ENCODE results near the gene RAB4A. TPM values are rescaled to one million over a fixed set of nuclear protein-coding genes. Genes with fewer than 3 reads are reported as not detected.

Gene RAB4A
- total and polyA plus RNA-seq, 2 of the 4 experiments (the other 2 are of a cell fraction): 25.6 to 26.2 TPM

DNA sequence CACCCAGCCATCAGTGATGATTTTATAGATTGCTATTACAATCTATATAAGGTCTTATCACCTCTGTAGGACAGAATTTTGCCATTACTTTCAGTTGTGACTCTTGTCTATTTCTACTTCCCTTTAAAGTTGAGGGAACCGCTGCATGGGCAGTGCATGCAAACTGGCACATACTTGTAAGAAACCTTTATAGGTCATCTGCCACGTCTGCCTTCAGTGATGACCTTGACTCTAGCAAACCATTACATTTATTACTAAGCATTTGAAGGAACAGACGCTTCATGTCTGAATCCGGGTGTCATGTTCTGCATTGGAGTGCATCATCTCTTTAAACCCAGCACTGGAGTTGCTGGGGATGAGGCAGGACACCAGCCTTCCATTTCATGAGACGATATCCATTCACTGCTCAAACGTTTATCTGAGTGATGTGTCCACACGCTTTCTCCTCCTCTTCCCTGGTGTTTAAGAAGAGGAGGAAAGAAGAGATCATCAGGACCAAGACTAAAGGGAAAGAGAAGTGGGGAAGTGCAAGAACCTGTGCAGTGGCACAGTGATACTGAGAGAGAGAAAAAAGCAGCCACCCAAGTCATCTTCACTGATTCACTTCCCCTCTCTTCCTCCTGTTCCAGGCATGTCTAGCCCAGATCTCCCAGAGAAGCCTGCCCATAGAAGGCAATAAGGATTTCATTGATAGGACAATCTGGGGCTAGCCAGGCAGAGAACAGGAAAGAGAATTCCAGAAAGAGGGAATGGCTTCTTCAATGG is 57.9 kb downstream of the RAB4A start:
- ATAC-seq (ENCODE audit: low read depth) (no peak), DNase-seq (no peak)
- H2AK9ac ChIP-seq (replicated peaks; ENCODE audit: low read depth, low read length, poor library complexity): no peak overlapping the region
- H4K5ac ChIP-seq (ENCODE audit: low read depth, low read length): no peak overlapping the region
- no peak overlapping the region for H3K56ac ChIP-seq (ENCODE audit: extremely low read depth, insufficient read depth, low read length)
- H3K9me3 ChIP-seq (ENCODE audit: control insufficient read depth, insufficient read depth, low read length): no peaks in the 10 kb centered on the region
- intact Hi-C loops (cut with micrococcal nuclease) (no loop called here), in situ Hi-C loops (cut with MboI; ENCODE audit: low sequenced_read_pairs) (no loop called here), dilution Hi-C loops (cut with HindIII; ENCODE audit: low sequenced_read_pairs, unreplicated experiment) (no loop called here)
- ChIA-PET CTCF (no interaction called here), POLR2A (ENCODE audit: unreplicated experiment) (no interaction called here)
- H2BK20ac ChIP-seq (ENCODE audit: low read depth, low read length): no peak overlapping the region
- no peak overlapping the region for H3K4me3 ChIP-seq (ENCODE audit: insufficient read depth, low read depth, low read length)
- no peak overlapping the region for H3K27ac ChIP-seq (ENCODE audit: insufficient read depth, low read length)
- H2AFZ ChIP-seq (replicated peaks; ENCODE audit: low read length, poor library complexity): no peak overlapping the region
- H3K79me1 ChIP-seq (ENCODE audit: low read depth in 1 of 2, low read length in 2 of 2): peaks cover 5 to 8% of the 10 kb centered on the region in 2 experiments; a peak in 3 of 4 replicates
- no peak overlapping the region for H4K91ac ChIP-seq (ENCODE audit: insufficient read depth, low read depth, low read length)
- no peak overlapping the region for H3K14ac ChIP-seq (replicated peaks; ENCODE audit: low read depth, low read length)
- H4K20me1 ChIP-seq (ENCODE audit: insufficient read depth, low read length): no peaks in the 10 kb centered on the region
- H3K36me3 ChIP-seq (ENCODE audit: control insufficient read depth, insufficient read depth, low read length): peaks cover 8% of the 10 kb centered on the region
- H3K4me1 ChIP-seq (ENCODE audit: control insufficient read depth, insufficient read depth, low read length): peaks cover 2% of the 10 kb centered on the region; the same call in 1 of the 2 replicates
- no peak overlapping the region for H3K4ac ChIP-seq (ENCODE audit: low read depth, low read length)
- no peak overlapping the region for H2BK5ac ChIP-seq (ENCODE audit: low read depth, low read length, poor library complexity, severe bottlenecking)
- H3K9me1 ChIP-seq (ENCODE audit: insufficient read depth, low read length): no peaks in the 10 kb centered on the region
- H4K8ac ChIP-seq (ENCODE audit: low read depth in 2 of 2, low read length in 2 of 2): no peak overlapping the region
- no TSS peak for BruUV-seq (replicated peaks)
- H3K9ac ChIP-seq (ENCODE audit: low read depth, low read length): no peak overlapping the region
- no peak for TF ChIP-seq MAFK (IDR thresholded peaks at IDR 0.05; ENCODE audit: low read depth, low read length)
- no peak for TF ChIP-seq POLR2A (IDR thresholded peaks at IDR 0.05; ENCODE audit: low read depth, low read length)
- no peak for TF ChIP-seq RAD21 (IDR thresholded peaks at IDR 0.05; ENCODE audit: low read length)
- TF ChIP-seq RCOR1 (IDR thresholded peaks at IDR 0.05; ENCODE audit: insufficient replicate concordance, low read length): no peak
- no peak for TF ChIP-seq CHD1 (IDR thresholded peaks at IDR 0.05; ENCODE audit: low read depth, low read length)
- TF ChIP-seq, protein P1, sequence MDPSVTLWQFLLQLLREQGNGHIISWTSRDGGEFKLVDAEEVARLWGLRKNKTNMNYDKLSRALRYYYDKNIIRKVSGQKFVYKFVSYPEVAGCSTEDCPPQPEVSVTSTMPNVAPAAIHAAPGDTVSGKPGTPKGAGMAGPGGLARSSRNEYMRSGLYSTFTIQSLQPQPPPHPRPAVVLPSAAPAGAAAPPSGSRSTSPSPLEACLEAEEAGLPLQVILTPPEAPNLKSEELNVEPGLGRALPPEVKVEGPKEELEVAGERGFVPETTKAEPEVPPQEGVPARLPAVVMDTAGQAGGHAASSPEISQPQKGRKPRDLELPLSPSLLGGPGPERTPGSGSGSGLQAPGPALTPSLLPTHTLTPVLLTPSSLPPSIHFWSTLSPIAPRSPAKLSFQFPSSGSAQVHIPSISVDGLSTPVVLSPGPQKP (IDR thresholded peaks at IDR 0.05; ENCODE audit: borderline replicate concordance, low read depth, low read length): no peak
- no peak for TF ChIP-seq SMC3 (IDR thresholded peaks at IDR 0.05; ENCODE audit: low read depth, low read length)
- no peak for TF ChIP-seq MXI1 (IDR thresholded peaks at IDR 0.05; ENCODE audit: borderline replicate concordance, low read depth, low read length)
- TF ChIP-seq RFX5 (IDR thresholded peaks at IDR 0.05; ENCODE audit: low read depth, low read length): no peak
- TF ChIP-seq, protein P2, sequence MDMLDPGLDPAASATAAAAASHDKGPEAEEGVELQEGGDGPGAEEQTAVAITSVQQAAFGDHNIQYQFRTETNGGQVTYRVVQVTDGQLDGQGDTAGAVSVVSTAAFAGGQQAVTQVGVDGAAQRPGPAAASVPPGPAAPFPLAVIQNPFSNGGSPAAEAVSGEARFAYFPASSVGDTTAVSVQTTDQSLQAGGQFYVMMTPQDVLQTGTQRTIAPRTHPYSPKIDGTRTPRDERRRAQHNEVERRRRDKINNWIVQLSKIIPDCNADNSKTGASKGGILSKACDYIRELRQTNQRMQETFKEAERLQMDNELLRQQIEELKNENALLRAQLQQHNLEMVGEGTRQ (IDR thresholded peaks at IDR 0.05; ENCODE audit: low read depth, low read length): no peak
- TF ChIP-seq FOS (IDR thresholded peaks at IDR 0.05; ENCODE audit: low read depth, low read length): no peak
- TF ChIP-seq NFE2L2 (IDR thresholded peaks at IDR 0.05; ENCODE audit: low read depth, low read length): no peak
- no peak for TF ChIP-seq BHLHE40 (IDR thresholded peaks at IDR 0.05; ENCODE audit: low read depth, low read length)
- TF ChIP-seq, protein P3, sequence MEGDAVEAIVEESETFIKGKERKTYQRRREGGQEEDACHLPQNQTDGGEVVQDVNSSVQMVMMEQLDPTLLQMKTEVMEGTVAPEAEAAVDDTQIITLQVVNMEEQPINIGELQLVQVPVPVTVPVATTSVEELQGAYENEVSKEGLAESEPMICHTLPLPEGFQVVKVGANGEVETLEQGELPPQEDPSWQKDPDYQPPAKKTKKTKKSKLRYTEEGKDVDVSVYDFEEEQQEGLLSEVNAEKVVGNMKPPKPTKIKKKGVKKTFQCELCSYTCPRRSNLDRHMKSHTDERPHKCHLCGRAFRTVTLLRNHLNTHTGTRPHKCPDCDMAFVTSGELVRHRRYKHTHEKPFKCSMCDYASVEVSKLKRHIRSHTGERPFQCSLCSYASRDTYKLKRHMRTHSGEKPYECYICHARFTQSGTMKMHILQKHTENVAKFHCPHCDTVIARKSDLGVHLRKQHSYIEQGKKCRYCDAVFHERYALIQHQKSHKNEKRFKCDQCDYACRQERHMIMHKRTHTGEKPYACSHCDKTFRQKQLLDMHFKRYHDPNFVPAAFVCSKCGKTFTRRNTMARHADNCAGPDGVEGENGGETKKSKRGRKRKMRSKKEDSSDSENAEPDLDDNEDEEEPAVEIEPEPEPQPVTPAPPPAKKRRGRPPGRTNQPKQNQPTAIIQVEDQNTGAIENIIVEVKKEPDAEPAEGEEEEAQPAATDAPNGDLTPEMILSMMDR (conservative IDR thresholded peaks at IDR 0.05; ENCODE audit: low read depth, low read length): no peak
- TF ChIP-seq CEBPB (IDR thresholded peaks at IDR 0.05; ENCODE audit: low read depth, low read length): no peak
- TF ChIP-seq MAZ (IDR thresholded peaks at IDR 0.05; ENCODE audit: borderline replicate concordance, low read depth, low read length): no peak
- H3K18ac ChIP-seq (ENCODE audit: low read depth, low read length): no peak overlapping the region
- WGBS, 2 experiments (ENCODE audit: extremely low coverage in 2 of 2, insufficient read length in 1 of 2): 100% methylated on average over 3 of the region's 7 CpGs; no CpG with 5 or more reads in 1 of the 2 experiments
- no peak overlapping the region for H3K23ac ChIP-seq (ENCODE audit: low read depth, low read length)
- no peak overlapping the region for H2BK15ac ChIP-seq (ENCODE audit: low read depth, low read length)
- H2BK120ac ChIP-seq (ENCODE audit: low read depth, low read length): no peak overlapping the region
- no peak overlapping the region for H3K4me2 ChIP-seq (ENCODE audit: low read depth, low read length)
- H2AK5ac ChIP-seq (ENCODE audit: low read depth, low read length): no peak overlapping the region
- no peaks in the 10 kb centered on the region for H3K27me3 ChIP-seq (ENCODE audit: control insufficient read depth, insufficient read depth, low read length)

All from IMR-90 (cell line).